C4-2B (cell line): ENCODE results near the gene CCDC3.

ENCODE experiments used
- ZFX ChIP-seq: fragments of 450-650 bp; IDR thresholded peaks from 2 replicates; pipeline ENCODE4 v1.6.1; 2017
- TF ChIP-seq, protein P1 (sequence below): fragments of 450-650 bp; conservative IDR thresholded peaks from 2 replicates; pipeline ENCODE4 v1.5.1; 2017; ENCODE audit warnings: mild to moderate bottlenecking

DNA sequence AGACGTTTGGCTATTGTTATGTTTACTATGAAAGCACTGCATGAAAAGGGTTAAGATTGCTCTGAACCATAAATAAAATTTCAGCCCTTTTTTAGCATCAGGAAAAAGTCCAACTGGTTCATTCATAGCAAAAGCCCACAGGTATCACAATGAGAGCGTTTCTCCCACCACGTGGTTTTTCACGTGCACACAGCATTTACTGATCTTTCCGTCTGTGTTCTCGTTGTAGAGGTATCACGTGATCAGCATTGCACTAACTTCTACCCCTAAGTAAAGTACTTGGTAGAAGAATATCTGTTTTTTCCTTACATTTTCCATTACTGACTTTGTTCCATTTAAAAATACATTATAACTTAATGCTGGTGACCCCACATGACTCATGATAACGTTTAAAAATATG, 17.8 kb upstream of the CCDC3 start:
- TF ChIP-seq, protein P1, sequence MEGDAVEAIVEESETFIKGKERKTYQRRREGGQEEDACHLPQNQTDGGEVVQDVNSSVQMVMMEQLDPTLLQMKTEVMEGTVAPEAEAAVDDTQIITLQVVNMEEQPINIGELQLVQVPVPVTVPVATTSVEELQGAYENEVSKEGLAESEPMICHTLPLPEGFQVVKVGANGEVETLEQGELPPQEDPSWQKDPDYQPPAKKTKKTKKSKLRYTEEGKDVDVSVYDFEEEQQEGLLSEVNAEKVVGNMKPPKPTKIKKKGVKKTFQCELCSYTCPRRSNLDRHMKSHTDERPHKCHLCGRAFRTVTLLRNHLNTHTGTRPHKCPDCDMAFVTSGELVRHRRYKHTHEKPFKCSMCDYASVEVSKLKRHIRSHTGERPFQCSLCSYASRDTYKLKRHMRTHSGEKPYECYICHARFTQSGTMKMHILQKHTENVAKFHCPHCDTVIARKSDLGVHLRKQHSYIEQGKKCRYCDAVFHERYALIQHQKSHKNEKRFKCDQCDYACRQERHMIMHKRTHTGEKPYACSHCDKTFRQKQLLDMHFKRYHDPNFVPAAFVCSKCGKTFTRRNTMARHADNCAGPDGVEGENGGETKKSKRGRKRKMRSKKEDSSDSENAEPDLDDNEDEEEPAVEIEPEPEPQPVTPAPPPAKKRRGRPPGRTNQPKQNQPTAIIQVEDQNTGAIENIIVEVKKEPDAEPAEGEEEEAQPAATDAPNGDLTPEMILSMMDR, result no peak
- TF ChIP-seq ZFX, result no peak
